NCI-H2196 treated with DMSO at 0.1 percent for 48 hours (cell line): Measurements from ENCODE around the gene CLINT1.

ENCODE experiments used
- DNase-seq: peaks from one replicate; lab custom pipeline; 2025; ENCODE audit not compliant: unreplicated experiment; lab: John Stamatoyannopoulos, UW

CLINT1 gene

DNA sequence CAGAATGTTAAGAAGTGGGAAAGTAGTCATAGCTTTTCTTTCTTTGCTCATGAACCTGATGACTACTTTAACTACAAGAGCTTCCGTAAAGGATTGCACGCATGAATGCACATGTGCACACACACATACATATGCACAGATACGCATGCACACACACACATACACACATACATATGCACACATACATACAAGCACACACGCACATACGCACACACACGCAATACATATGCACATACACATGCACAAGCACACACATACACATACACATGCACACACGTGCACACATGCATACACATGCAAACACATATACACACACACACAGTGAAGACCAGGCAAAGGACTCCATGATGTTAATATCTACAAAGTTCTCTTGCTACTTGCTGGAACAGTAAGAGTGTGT is 92.5 kb downstream of the CLINT1 start:
- DNase-seq, result no peak

- no peak for DNase-seq
These were observed 94.4 kb downstream of the CLINT1 start for GRCh38 chr5:157764531-157764930.

DNA sequence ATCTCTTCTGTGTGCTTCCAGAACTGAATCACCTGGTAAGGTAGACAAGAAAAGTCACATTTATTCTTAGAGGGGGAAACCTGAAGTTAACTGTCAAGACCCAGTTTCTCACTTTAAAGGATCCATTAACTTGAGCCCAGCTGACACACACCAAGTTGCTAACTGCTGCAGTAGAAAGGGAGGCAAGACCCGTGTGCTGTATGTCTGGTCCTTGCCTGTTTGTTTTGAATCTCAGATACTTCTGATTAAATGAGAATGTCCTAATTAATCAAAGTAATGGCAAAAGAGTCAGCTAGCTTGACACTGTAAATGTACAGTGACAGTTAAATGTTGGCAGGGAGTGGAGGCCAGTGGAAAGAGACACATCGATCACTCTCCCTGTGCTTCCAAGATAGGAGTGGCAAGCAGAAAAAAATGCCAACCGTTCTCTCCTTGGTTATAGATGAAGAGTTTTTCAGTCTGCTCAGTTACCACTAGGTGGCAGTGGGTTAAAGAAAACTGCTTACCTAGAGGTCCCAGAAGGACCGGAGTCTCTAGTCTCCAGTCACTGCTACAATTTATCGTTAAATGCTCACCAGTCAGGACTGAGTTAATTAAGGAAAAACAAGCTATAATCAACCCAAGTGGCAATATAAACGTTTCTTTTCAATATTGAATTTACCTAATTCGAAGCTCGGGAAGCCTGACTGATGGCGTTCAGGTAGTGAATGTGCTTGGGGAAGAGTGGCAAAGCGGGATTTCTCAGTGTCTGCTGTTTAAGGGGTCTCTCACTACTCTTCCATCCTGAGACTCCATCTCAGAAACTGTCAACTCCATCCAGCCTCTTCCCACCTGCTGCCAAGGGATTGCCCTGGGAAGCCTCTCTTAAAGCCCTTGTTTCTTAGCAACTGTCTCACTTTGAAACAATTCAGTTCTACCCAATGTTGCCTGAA is 97.0 kb downstream of the CLINT1 start:
- DNase-seq, result peak; percentile 66

DNA sequence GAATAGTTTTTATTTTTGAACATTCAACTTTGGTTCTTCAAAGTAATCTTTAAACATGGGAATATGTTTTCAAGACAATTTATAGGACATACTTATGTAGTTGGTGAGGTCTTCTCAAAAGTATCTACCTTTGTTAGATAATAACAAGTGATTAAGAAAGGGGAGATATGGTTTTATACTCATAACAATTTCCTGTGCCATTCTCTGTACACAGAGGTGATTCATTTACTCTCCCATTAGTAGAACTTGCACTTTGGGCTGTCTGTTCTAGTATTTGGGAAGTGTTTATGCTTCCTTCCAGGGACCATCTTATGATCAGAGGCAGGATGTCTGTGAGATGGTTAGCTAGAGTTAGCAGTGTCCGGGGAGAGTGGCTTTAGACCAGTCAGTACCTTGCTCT is 100.2 kb downstream of the CLINT1 start:
- no peak for DNase-seq

DNA sequence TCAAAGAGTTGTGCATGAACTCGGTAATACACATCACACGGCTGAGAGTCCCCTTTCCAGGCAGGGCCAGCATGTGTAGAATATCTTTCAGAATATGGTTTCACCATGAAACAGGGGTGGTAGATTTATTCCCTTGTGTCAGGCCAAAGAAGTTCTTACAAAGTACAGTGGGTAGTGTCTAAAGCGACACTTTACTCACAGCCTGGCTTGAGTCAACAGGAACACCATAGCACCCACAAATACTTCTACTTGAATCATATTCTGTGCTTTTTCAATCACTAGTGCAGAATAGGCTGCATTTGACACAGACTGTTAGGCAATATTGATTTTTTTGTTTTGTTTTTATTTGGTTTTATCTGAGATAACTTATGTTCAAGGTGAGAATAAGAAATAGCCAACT is 102.8 kb downstream of the CLINT1 start:
- no peak for DNase-seq

DNA sequence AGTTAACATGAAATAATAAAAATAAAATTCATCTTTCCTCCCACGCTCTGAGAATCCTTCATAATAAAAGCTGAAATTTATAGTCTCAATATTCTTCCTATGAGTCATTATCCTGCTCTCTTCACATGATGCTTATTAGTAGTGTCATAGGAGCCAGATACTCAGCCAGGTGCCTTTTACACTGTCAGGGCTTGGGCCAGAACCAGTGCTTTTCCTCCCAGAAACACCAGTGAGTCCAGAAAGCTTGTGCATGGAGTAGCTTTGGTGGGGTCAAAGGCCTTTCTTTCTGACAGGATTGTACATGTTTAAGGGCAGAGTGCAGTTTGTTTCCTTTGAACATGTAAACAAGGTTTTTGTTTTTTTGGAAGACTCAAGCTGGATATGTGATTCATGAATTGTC is 108.6 kb downstream of the CLINT1 start:
- DNase-seq, result no peak

DNA sequence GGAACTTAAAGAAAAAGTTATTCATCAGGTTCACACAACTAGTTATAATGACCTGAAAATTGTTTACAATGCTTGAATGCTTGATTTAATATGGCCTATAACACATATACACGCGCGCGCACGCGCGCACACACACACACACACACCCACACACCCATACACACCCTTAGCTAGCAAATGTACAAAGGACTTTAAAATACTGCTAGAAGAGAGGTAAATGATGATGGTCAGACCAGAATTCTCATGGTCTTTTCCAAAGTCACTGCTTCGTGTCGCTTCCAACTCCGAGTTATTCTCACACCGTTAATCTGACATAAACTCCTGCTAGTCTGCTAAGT is 109.5 kb downstream of the CLINT1 start:
- no peak for DNase-seq

- no peak for DNase-seq
These were observed 110.0 kb downstream of the CLINT1 start for GRCh38 chr5:157748760-157749461.

GRCh38 chr5:157747766-157748700 is 110.9 kb downstream of the CLINT1 start:
- DNase-seq, result no peak

DNA sequence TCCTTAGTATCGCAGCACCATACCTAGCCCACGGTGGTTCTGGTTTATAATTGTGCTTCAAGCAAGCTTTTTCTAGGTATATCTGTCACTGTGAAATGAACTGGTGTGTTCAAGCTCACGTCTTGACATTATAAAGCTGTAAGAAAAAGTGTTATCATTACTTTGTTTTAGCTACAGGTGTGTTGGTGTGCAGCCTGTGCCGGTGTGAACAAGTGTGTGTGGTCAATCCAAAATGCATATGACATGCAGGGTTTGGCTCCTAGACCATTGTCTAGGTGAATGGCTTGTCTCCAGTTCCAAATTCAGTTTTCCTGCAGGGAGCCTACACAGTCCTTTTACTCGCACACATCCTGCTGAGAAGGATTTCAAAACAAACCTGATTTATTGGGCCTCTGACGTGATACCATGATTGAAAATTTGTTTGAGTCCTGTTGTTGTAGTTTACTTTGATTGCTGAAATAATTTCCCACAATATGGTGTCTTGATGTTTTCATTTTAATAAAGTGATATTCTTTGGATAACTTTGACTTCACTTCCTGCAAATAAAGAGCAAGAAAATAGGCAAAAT is 111.7 kb downstream of the CLINT1 start:
- DNase-seq, result no peak

DNA sequence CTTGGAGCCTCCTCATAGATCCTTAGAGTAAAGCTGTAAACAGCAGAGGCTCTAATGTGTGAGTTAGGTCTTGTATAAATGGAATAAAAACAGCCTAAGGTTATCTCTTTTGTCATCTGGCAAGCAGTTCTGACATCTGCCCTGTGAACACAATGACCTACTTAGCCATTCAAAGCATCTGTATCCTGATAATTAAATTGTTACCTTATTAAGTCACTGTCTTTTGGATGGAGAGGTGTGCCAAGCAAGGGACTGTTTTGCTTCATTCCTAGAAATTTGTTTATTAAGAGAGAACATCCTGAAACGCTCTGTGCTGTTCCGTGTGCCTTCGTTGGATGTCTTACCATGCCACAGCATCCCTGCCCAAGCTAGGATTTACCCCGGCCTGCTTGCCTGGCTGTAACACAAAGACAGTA is 113.9 kb downstream of the CLINT1 start:
- no peak for DNase-seq

GRCh38 chr5:157744051-157745011 is 114.6 kb downstream of the CLINT1 start:
- no peak for DNase-seq

GRCh38 chr5:157743163-157744050 is 115.5 kb downstream of the CLINT1 start, which contains the start of gene LSM11:
Gene LSM11 (plus strand): TSS chr5:157743712. CDS start chr5:157743751, 39 bp downstream.
- DNase-seq, result peak; percentile 76

DNA sequence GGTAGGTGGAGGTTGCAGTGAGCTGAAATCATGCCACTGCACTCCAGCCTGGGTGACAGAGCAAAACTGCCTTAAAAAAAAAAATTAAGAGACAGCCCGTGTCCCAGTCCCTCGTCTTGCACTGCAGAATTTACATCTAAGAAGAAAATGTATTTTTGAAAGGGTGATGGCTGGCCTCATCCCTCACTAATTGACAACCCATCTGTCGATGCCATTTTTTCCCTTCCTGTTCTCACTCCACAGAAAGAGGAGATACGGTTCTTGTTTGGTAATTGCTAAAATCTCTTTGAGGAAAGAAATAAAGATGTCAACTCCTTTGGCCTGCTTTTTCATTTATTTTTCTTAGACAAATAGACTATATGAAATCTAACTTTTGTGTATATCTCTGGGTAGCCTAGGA is 117.8 kb downstream of the CLINT1 start:
- no peak for DNase-seq

DNA sequence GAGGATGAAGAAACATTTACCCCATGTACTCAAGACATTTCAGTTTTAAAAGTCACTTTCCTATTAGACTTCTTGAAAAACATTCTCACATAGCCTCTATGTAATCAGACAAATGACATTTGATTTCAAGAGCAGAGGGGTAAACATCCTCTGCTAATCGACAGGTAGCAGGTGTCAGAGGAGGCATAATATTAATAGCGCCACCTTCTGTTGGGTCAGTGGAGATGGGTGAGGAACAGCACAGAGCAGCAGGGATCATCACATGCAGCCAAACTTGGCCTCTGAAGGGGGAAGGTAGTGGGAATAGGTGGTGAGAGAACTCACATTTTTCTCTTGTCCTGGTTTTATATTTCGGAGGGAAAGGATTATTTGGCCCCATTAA is 118.7 kb downstream of the CLINT1 start:
- DNase-seq, result no peak

- DNase-seq, result no peak
These were observed 119.3 kb downstream of the CLINT1 start for GRCh38 chr5:157739388-157740228.

GRCh38 chr5:157735991-157736390 is 123.0 kb downstream of the CLINT1 start:
- DNase-seq, result no peak
